Left renal cortex interstitium (tissue), 4 donors: ENCODE results near the gene GABRA1. TPM values are rescaled to one million over a fixed set of nuclear protein-coding genes. Genes with fewer than 3 reads are reported as not detected.

Source experiments
- polyA plus RNA-seq, 4 donors: library from polyadenylated mRNA; unstranded; fragments of 120-200 nt; gene quantifications; one replicate each; pipeline ENCODE4 v1.2.1, GENCODE V29; 2013; ENCODE audit not compliant: insufficient read length in 4 of 4

Gene GABRA1
- polyA plus RNA-seq, 4 donors, result 0.09 TPM; not detected in 3

Other genes starting within 250 kb of the GABRA1 start
- gene GABRA6, start 162.4 kb upstream of the GABRA1 start, polyA plus RNA-seq, result under 1 TPM in 1 of 4 donors, not detected in 3; 0.19 TPM
- gene GABRG2, start 219.7 kb downstream of the GABRA1 start, polyA plus RNA-seq, result under 1 TPM in 3 of 4 donors, not detected in 1; 0.11 to 0.22 (median 0.18) TPM